ENCODE results near the gene PLA2G15.
A peak's percentile ranks its signal among the peaks of the same experiment; 100 is the strongest.

GRCh38 chr16:68283801-68284598 is 38.8 kb downstream of the PLA2G15 start:
- TF ChIP-seq CTCF (IDR thresholded peaks at IDR 0.05): no peak
- TF ChIP-seq POLR2AphosphoS5 (IDR thresholded peaks at IDR 0.05): peak; percentile 10
- no peak for TF ChIP-seq POLR2A (IDR thresholded peaks at IDR 0.05)
- no peak for TF ChIP-seq EP300 (IDR thresholded peaks at IDR 0.05)

All from gastroesophageal sphincter (tissue), 3 donors.